SU-DHL-6 (cell line): ENCODE data around the gene AGPS.

Experiments used
- H2AFZ ChIP-seq: fragments of 200-600 bp; sonication (generic); 2 replicates; pipeline ENCODE4 v1.6.1; 2014; ENCODE audit warnings: low read depth, mild to moderate bottlenecking, moderate library complexity, mixed read lengths, antibody characterized with exemption, low read length; ENCODE audit not compliant: severe bottlenecking
- H3F3A ChIP-seq: fragments of 200-600 bp; shearing (Covaris generic); 2 replicates; pipeline ENCODE4 v1.6.0; 2016; ENCODE audit warnings: antibody characterized with exemption, mild to moderate bottlenecking; ENCODE audit not compliant: insufficient read depth
- H3K27ac ChIP-seq: fragments of 200-600 bp; sonication (generic); 2 replicates; pipeline ENCODE4 v1.5.1; 2016; ENCODE audit warnings: low read depth, mild to moderate bottlenecking, low read length, moderate library complexity, mixed read lengths
- H3K27me3 ChIP-seq: fragments of 200-600 bp; sonication (generic), shearing (Covaris generic); 2 replicates; pipeline ENCODE4 v1.6.0; 2014; ENCODE audit warnings: mild to moderate bottlenecking, low read length
- H3K36me3 ChIP-seq: fragments of 200-600 bp; sonication (generic); 2 replicates; pipeline ENCODE4 v1.6.1; 2014; ENCODE audit warnings: mild to moderate bottlenecking, low read length, mixed read lengths
- H3K4me2 ChIP-seq: fragments of 300-600, 200-600 bp; shearing (Covaris generic), sonication (generic); 2 replicates; pipeline ENCODE4 v1.6.0; 2014; ENCODE audit warnings: low read length, low read depth, mild to moderate bottlenecking; ENCODE audit not compliant: poor library complexity, severe bottlenecking
- H3K4me3 ChIP-seq: fragments of 200-600 bp; sonication (generic); 2 replicates; pipeline ENCODE4 v1.5.1; 2014; ENCODE audit warnings: antibody characterized with exemption, low read length, mild to moderate bottlenecking, mixed read lengths; ENCODE audit not compliant: insufficient read depth, poor library complexity, severe bottlenecking
- H3K79me2 ChIP-seq: fragments of 200-600 bp; sonication (generic); 2 replicates; pipeline ENCODE4 v1.6.1; 2014; ENCODE audit warnings: mild to moderate bottlenecking, low read length, moderate library complexity; ENCODE audit not compliant: insufficient read depth
- H3K9ac ChIP-seq: fragments of 200-600 bp; sonication (generic); 2 replicates; pipeline ENCODE4 v1.7.0; 2014; ENCODE audit warnings: mild to moderate bottlenecking, low read length
- H3K9me2 ChIP-seq: fragments of 200-600 bp; sonication (generic); replicated peaks from 2 replicates; pipeline ENCODE4 v1.6.1; 2014; ENCODE audit warnings: low read length; ENCODE audit not compliant: insufficient read depth
- H3K9me3 ChIP-seq: fragments of 200-600 bp; sonication (generic); 2 replicates; pipeline ENCODE4 v1.6.1; 2014; ENCODE audit warnings: low read length, mixed read lengths; ENCODE audit not compliant: insufficient read depth
- H4K20me1 ChIP-seq: fragments of 200-600 bp; sonication (generic); 2 replicates; pipeline ENCODE4 v1.6.1; 2014; ENCODE audit warnings: low read depth, mild to moderate bottlenecking, antibody characterized with exemption, low read length, moderate library complexity, mixed read lengths
- CTCF ChIP-seq: fragments of 200-600 bp; sonication (generic); IDR thresholded peaks from one replicate; pipeline ENCODE4 v1.5.1; 2017; ENCODE audit warnings: antibody characterized with exemption, mild to moderate bottlenecking, low read length, moderate library complexity; ENCODE audit not compliant: insufficient read depth, poor library complexity, severe bottlenecking
- EZH2phosphoT487 ChIP-seq: fragments of 200-600 bp; sonication (generic), shearing (Covaris generic); conservative IDR thresholded peaks from 2 replicates; pipeline ENCODE4 v1.6.1; 2018; ENCODE audit warnings: mild to moderate bottlenecking, antibody characterized with exemption, low read length, moderate library complexity, mixed read lengths

AGPS gene

GRCh38 chr2:177379354-177379753 lies 13.2 kb upstream of the AGPS start:
- Histone ChIP-seq H3K27me3 (no peaks in the 10 kb centered on the region), H2AFZ (no peak overlapping the region), H4K20me1 (no peaks in the 10 kb centered on the region), H3K36me3 (no peaks in the 10 kb centered on the region), H3K9ac (no peak overlapping the region), H3K9me3 (no peaks in the 10 kb centered on the region), H3K79me2 (peaks cover 3% of the 10 kb centered on the region; the same call in 1 of the 2 replicates), H3K4me2 (no peak overlapping the region), H3K9me2 (no peaks in the 10 kb centered on the region), H3F3A (no peaks in the 10 kb centered on the region), H3K4me3 (no peak overlapping the region), H3K27ac (no peak overlapping the region)
- no peak for TF ChIP-seq EZH2phosphoT487
- no peak for TF ChIP-seq CTCF

GRCh38 chr2:177380181-177380580 lies 12.4 kb upstream of the AGPS start:
- no peak overlapping the region for H3K4me2 ChIP-seq
- no peak overlapping the region for H3K27ac ChIP-seq
- H3K9me3 ChIP-seq, result no peaks in the 10 kb centered on the region
- no peaks in the 10 kb centered on the region for H3F3A ChIP-seq
- no peak for TF ChIP-seq EZH2phosphoT487
- no peak for TF ChIP-seq CTCF
- H3K9ac ChIP-seq, result no peak overlapping the region
- peaks cover 7% of the 10 kb centered on the region; the same call in 1 of the 2 replicates for H3K79me2 ChIP-seq
- no peak overlapping the region for H3K4me3 ChIP-seq
- H2AFZ ChIP-seq, result no peak overlapping the region
- no peaks in the 10 kb centered on the region for H4K20me1 ChIP-seq
- no peaks in the 10 kb centered on the region for H3K27me3 ChIP-seq
- no peaks in the 10 kb centered on the region for H3K36me3 ChIP-seq
- H3K9me2 ChIP-seq, result no peaks in the 10 kb centered on the region

- Histone ChIP-seq H3K27ac (no peak overlapping the region), H3K4me3 (no peak overlapping the region), H3K4me2 (no peak overlapping the region), H3K9me3 (no peaks in the 10 kb centered on the region), H4K20me1 (no peaks in the 10 kb centered on the region), H3K36me3 (no peaks in the 10 kb centered on the region), H3K9me2 (no peaks in the 10 kb centered on the region), H3K9ac (no peak overlapping the region), H3K79me2 (peaks cover 7% of the 10 kb centered on the region), H3K27me3 (no peaks in the 10 kb centered on the region), H2AFZ (no peak overlapping the region), H3F3A (0 out of 2 replicates have a peak, but pooled peaks cover 5% of the 10 kb centered on the region)
- no peak for TF ChIP-seq CTCF
- no peak for TF ChIP-seq EZH2phosphoT487
Observed at GRCh38 chr2:177383935-177384334, 8.6 kb upstream of the AGPS start.
